ENCODE data around the gene FOXF1. TPM values are rescaled to one million over a fixed set of nuclear protein-coding genes. Genes with fewer than 3 reads are reported as not detected.

Gene FOXF1
- polyA plus RNA-seq, 2 of the 4 experiments (the other 2 are of a cell fraction): not detected

- TF ChIP-seq HDAC2 (IDR thresholded peaks at IDR 0.05) (no peak), MAFK (IDR thresholded peaks at IDR 0.05; ENCODE audit: partially characterized antibody) (no peak)
These were observed 19.3 kb upstream of the FOXF1 start (continued) for GRCh38 chr16:86490859-86491639.

DNA sequence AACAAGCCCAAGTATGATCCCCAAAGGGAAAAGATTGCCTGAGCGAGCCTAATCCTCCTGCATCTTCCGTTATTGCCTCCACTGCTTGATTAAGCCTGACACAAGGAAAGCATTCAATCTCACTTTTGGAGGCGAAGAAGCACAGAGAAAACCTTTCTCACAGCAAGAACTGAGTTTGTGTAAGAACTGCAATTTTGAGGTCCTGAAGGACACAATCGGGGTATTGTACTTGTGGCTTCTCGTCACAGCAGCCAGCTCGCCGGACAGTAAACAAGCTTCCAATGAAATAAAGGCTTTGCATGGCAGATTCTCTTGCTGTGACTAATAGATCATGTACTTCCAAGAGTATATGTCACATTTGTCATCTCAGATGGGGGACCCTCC lies 18.7 kb upstream of the FOXF1 start:
- Histone ChIP-seq H3K4me2 (no peak overlapping the region), H3K4me1 (no peaks in the 10 kb centered on the region), H3K27ac (no peak overlapping the region), H3K9me3 (peaks cover 4% of the 10 kb centered on the region; the same call in 1 of the 3 replicates), H3K4me3 (no peak overlapping the region)
- ATAC-seq: no peak
- 12% methylated on average over 7 of the region's 7 CpGs for WGBS (ENCODE audit: missing lambda C conversion rate)
- DNase-seq (ENCODE audit: low read depth in 1 of 2, low spot score in 1 of 2): no peak
- FAIRE-seq: no peak
- TF ChIP-seq POLR2A (IDR thresholded peaks at IDR 0.05; ENCODE audit: low read length) (no peak), KDM5A (IDR thresholded peaks at IDR 0.05) (no peak), JUNB (IDR thresholded peaks at IDR 0.05) (no peak), HDAC2 (IDR thresholded peaks at IDR 0.05) (no peak), MAFK (IDR thresholded peaks at IDR 0.05; ENCODE audit: partially characterized antibody) (no peak), KDM1A (IDR thresholded peaks at IDR 0.05; ENCODE audit: low read depth) (no peak), CEBPB (IDR thresholded peaks at IDR 0.05) (no peak), MYC (IDR thresholded peaks at IDR 0.05; ENCODE audit: borderline replicate concordance, low read length) (no peak)
- ChIA-PET POLR2A (no interaction called here), CTCF (interaction anchor here (1.1 kb wide), 1 partner anchor 28 kb away, joined by 3 read pairs; no protein-coding TSS in a partner anchor)

GRCh38 chr16:86492267-86492960 lies 17.9 kb upstream of the FOXF1 start:
- no peak for FAIRE-seq
- no peak for ATAC-seq
- no peak for DNase-seq (ENCODE audit: low read depth in 1 of 2, low spot score in 1 of 2)
- CTCF ChIA-PET: interaction anchor here (1.1 kb wide), 1 partner anchor 28 kb away, joined by 3 read pairs; no protein-coding TSS in a partner anchor
- POLR2A ChIA-PET: no interaction called here
- no peak overlapping the region for H3K27ac ChIP-seq
- TF ChIP-seq CBX2 (IDR thresholded peaks at IDR 0.05; ENCODE audit: borderline replicate concordance, low read depth) (no peak), HEYL (CRISPR knock-in tag; IDR thresholded peaks at IDR 0.05) (no peak), MAZ (IDR thresholded peaks at IDR 0.05; ENCODE audit: borderline replicate concordance, low read depth, low read length) (no peak), KDM5A (IDR thresholded peaks at IDR 0.05) (no peak), EP300 (IDR thresholded peaks at IDR 0.05) (no peak), RCOR1 (IDR thresholded peaks at IDR 0.05; ENCODE audit: low read depth, low read length) (no peak), CHD4 (IDR thresholded peaks at IDR 0.05; ENCODE audit: borderline replicate concordance) (no peak), EHMT2 (IDR thresholded peaks at IDR 0.05; ENCODE audit: low read depth) (no peak), FOSL2 (IDR thresholded peaks at IDR 0.05) (no peak), FOSL2 (CRISPR knock-in tag; IDR thresholded peaks at IDR 0.05) (no peak), FOXS1 (CRISPR knock-in tag; IDR thresholded peaks at IDR 0.05) (no peak), CEBPB (IDR thresholded peaks at IDR 0.05) (no peak)
- TF ChIP-seq, protein P1, sequence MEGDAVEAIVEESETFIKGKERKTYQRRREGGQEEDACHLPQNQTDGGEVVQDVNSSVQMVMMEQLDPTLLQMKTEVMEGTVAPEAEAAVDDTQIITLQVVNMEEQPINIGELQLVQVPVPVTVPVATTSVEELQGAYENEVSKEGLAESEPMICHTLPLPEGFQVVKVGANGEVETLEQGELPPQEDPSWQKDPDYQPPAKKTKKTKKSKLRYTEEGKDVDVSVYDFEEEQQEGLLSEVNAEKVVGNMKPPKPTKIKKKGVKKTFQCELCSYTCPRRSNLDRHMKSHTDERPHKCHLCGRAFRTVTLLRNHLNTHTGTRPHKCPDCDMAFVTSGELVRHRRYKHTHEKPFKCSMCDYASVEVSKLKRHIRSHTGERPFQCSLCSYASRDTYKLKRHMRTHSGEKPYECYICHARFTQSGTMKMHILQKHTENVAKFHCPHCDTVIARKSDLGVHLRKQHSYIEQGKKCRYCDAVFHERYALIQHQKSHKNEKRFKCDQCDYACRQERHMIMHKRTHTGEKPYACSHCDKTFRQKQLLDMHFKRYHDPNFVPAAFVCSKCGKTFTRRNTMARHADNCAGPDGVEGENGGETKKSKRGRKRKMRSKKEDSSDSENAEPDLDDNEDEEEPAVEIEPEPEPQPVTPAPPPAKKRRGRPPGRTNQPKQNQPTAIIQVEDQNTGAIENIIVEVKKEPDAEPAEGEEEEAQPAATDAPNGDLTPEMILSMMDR (IDR thresholded peaks at IDR 0.05): no peak
- TF ChIP-seq, protein P2, sequence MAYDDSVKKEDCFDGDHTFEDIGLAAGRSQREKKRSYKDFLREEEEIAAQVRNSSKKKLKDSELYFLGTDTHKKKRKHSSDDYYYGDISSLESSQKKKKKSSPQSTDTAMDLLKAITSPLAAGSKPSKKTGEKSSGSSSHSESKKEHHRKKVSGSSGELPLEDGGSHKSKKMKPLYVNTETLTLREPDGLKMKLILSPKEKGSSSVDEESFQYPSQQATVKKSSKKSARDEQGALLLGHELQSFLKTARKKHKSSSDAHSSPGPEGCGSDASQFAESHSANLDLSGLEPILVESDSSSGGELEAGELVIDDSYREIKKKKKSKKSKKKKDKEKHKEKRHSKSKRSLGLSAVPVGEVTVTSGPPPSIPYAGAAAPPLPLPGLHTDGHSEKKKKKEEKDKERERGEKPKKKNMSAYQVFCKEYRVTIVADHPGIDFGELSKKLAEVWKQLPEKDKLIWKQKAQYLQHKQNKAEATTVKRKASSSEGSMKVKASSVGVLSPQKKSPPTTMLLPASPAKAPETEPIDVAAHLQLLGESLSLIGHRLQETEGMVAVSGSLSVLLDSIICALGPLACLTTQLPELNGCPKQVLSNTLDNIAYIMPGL (CRISPR knock-in tag; IDR thresholded peaks at IDR 0.05; ENCODE audit: borderline replicate concordance): no peak
- H3K4me1 ChIP-seq: no peaks in the 10 kb centered on the region
- WGBS (ENCODE audit: missing lambda C conversion rate): 0% methylated on average over 4 of the region's 4 CpGs
- H3K4me3 ChIP-seq: no peak overlapping the region
- H3K4me2 ChIP-seq: no peak overlapping the region
- peaks cover 4% of the 10 kb centered on the region; the same call in 1 of the 3 replicates for H3K9me3 ChIP-seq
